Upper lobe of right lung (tissue), 1 donor: ENCODE results near the gene SMIM22. TPM values are rescaled to one million over a fixed set of nuclear protein-coding genes. Genes with fewer than 3 reads are reported as not detected.
A peak's percentile ranks its signal among the peaks of the same experiment; 100 is the strongest.

Experiments used
- ATAC-seq: fragments of 200-7000 bp; cut with Tn5 transposase; one replicate; pipeline ENCODE4 v1.9.1; 2020; ENCODE audit warnings: mild to moderate bottlenecking, moderate library complexity
- DNase-seq: peaks from one replicate; pipeline ENCODE4 v3.0.0-alpha.2; 2020
- H3K27ac ChIP-seq: fragments of 200-600 bp; one replicate; pipeline ENCODE4 v1.8.0; 2022
- H3K27me3 ChIP-seq: fragments of 200-600 bp; one replicate; pipeline ENCODE4 v1.8.0; 2022; ENCODE audit warnings: mild to moderate bottlenecking
- H3K36me3 ChIP-seq: fragments of 200-600 bp; one replicate; pipeline ENCODE4 v1.8.0; 2022
- H3K4me1 ChIP-seq: fragments of 200-600 bp; one replicate; pipeline ENCODE4 v1.8.0; 2022
- H3K4me3 ChIP-seq: fragments of 200-600 bp; one replicate; pipeline ENCODE4 v1.8.0; 2022; ENCODE audit warnings: mild to moderate bottlenecking
- H3K9me3 ChIP-seq: fragments of 200-600 bp; one replicate; pipeline ENCODE4 v1.8.0; 2022
- intact Hi-C: fragments of 100-400 bp; cut with DNase I; formaldehyde crosslinking; loops from one replicate; pipeline ENCODE4 v1.11.0; 2022
- total RNA-seq: library from RNA; stranded (reverse); fragmentation: NEBNext Ultra II Directional; extraction: Animal tissue kit (Norgen Biotek cat#: 25700); gene quantifications from one replicate; pipeline ENCODE4 v1.2.1, GENCODE V29; 2021
- TF ChIP-seq, protein P1 (sequence below): fragments of 200-600 bp; IDR thresholded peaks from one replicate; pipeline ENCODE4 v1.8.0; 2022; ENCODE audit warnings: antibody characterized with exemption
- donor health status: DM: no; HTN: yes; CAD: no; lungs with severe emphysema.

Gene SMIM22
- total RNA-seq, 1 donor from 2014 or later, result 23.3 TPM

DNA sequence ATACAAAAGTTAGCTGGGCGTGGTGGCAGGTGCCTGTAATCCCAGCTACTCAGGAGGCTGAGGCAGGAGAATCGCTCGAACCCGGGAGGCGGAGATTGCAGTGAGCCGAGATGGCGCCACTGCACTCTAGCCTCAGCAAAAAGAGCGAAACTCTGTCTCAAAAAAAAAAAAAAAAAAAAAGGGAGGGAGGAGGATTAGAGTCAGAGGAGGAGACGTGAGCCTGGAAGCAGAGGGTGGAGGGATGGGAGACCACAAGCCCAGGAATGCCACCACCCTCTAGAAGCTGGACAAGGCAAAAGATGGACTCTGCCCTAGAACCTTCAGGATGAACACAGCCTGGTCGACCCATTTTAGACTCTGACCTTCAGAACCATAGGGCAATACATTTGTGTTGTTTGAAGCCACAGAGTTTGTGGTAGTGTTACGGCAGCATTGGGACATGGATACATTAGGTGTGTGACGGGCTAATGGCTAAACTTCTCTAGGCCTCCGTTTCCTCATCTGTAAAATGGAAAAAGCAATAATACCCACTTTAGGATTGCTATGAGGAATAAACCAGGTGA lies 2.1 kb upstream of the SMIM22 start:
- H3K9me3 ChIP-seq, result no peaks in the 10 kb centered on the region
- TF ChIP-seq, protein P1, sequence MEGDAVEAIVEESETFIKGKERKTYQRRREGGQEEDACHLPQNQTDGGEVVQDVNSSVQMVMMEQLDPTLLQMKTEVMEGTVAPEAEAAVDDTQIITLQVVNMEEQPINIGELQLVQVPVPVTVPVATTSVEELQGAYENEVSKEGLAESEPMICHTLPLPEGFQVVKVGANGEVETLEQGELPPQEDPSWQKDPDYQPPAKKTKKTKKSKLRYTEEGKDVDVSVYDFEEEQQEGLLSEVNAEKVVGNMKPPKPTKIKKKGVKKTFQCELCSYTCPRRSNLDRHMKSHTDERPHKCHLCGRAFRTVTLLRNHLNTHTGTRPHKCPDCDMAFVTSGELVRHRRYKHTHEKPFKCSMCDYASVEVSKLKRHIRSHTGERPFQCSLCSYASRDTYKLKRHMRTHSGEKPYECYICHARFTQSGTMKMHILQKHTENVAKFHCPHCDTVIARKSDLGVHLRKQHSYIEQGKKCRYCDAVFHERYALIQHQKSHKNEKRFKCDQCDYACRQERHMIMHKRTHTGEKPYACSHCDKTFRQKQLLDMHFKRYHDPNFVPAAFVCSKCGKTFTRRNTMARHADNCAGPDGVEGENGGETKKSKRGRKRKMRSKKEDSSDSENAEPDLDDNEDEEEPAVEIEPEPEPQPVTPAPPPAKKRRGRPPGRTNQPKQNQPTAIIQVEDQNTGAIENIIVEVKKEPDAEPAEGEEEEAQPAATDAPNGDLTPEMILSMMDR, result no peak
- H3K36me3 ChIP-seq, result peaks cover 6% of the 10 kb centered on the region
- no peak for ATAC-seq
- no peak overlapping the region for H3K27ac ChIP-seq
- H3K4me1 ChIP-seq, result no peaks in the 10 kb centered on the region
- intact Hi-C loops, result no loop called here
- no peak overlapping the region for H3K4me3 ChIP-seq
- DNase-seq, result no peak
- H3K27me3 ChIP-seq, result no peaks in the 10 kb centered on the region

DNA sequence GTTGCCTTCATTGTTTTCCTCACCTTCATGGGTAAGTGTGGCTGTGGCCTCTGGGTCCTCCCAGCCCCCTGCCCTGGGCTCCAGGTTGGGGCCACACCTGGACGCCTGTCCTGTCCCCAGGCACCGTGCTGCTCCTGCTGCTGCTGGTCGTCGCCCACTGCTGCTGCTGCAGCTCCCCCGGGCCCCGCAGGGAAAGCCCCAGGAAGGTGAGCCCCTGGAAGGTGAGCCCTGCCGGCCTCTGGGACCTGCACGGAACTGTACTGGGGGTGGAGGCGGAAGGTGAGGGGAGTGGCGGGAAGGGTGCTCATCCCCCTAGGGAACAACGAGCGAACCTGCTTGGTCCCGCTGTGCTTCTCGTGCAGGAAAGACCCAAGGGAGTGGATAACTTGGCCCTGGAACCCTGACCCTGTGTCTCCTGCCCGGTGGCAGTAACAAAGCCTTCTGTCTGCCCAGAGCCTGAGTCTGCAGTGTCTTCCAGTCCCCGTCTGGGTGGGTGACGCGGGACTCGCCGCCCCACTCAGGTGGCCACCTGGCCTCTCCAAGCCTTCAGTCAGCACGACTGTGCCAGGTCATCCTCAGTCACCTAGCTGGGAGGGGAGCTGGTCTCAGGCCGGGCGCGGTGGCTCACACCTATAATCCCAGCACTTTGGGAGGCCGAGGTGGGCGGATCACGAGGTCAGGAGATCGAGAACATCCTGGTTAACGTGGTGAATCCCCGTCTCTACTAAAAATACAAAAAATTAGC lies 831 bp downstream of the SMIM22 start:
- DNase-seq, result no peak
- Histone ChIP-seq H3K36me3 (peaks cover 9% of the 10 kb centered on the region), H3K27me3 (no peaks in the 10 kb centered on the region), H3K4me1 (peaks cover 6% of the 10 kb centered on the region), H3K27ac (no peak overlapping the region), H3K4me3 (peak overlapping the region; percentile 21), H3K9me3 (no peaks in the 10 kb centered on the region)
- intact Hi-C loops, result no loop called here
- no peak for ATAC-seq
- TF ChIP-seq, protein P1, result no peak

DNA sequence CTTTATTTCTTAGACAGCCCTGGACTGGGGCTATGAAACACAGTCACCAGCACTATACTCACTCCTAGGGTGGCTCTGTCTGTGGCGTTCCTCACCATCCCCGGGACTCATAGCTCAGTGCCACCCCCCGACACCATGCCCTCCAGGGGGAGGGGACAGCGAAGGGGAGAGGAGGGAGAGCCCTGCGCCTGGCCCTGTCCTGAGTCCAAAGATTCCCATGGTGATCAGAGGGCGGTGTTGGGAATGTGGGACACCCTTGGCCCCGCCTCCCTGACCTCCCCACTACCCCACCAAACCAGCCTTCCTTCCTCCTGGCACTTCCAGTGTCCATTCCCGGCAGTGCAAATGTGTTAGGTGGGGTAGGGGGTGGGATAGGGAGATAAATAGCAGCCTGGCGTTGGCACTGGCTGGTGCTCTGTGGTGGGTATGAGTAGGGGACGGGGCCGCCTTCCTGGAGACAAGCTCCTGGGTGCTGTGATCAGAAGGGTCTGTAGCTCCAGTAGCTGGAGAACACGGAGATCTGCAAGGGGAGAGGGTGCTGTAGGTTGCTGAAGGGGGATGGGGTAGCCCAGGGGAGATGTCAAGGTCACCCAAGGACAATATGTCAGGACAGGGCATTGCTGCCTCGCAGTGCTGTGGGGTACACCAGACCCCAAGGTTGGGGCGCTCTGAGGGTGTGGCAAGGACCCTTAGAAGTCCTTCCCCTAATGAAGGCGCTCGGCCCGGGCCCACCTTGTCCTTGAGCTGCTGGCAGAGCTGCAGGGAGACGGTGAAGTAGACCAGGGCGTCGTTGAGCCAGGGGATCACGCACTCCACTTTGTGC lies 2.0 kb downstream of the SMIM22 start:
- Histone ChIP-seq H3K4me1 (peaks cover 14% of the 10 kb centered on the region), H3K4me3 (no peak overlapping the region), H3K36me3 (peaks cover 9% of the 10 kb centered on the region), H3K9me3 (no peaks in the 10 kb centered on the region), H3K27me3 (no peaks in the 10 kb centered on the region), H3K27ac (no peak overlapping the region)
- intact Hi-C loops, result no loop called here
- DNase-seq (no peak), ATAC-seq (no peak)
- TF ChIP-seq, protein P1, result no peak

DNA sequence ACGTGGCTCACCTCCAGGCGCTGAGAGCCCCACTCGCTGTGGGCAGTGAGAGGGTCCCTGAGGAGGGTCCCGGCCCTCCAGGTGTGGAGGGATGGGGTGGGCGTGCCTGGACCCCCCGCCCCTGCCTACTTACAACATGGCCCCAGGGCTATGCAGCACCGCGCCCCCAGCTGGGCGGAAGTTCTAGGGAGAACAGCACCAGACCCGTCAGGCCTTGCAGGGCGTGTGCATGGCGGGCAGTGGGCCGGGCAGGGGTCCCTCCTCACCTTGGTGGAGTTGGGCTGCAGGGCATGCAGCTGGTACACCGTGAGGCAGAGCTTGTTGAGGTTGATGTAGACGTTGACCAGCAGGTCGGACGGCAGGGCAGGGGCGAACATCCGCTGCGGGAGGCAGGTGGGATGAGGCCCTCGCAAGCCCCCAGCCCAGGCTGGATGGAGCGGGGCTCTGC lies 2.7 kb downstream of the SMIM22 start:
- Histone ChIP-seq H3K9me3 (no peaks in the 10 kb centered on the region), H3K27ac (no peak overlapping the region), H3K4me1 (peaks cover 14% of the 10 kb centered on the region), H3K27me3 (no peaks in the 10 kb centered on the region), H3K4me3 (no peak overlapping the region), H3K36me3 (peaks cover 9% of the 10 kb centered on the region)
- TF ChIP-seq, protein P1, result no peak
- ATAC-seq (no peak), DNase-seq (no peak)
- intact Hi-C loops, result no loop called here

DNA sequence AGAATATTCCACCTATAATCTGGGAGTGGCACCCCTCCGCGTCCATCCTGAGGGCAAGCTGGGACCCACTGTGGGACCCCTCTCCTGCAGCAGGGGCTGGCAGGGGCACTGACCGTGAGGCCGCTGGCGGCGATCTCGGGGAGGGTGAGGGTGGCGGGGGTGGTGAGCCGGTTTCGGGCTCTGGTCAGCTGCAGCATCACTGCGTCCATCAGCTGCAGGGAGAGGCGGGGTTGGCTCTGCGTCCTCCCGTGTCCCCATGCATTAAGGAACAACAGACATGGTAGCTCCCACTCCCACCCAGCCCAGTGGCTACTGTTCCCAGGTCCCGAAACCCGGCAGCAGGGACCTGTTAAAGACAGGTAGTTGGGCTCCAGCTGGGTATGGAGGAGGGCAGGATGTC lies 3.3 kb downstream of the SMIM22 start:
- no peaks in the 10 kb centered on the region for H3K9me3 ChIP-seq
- intact Hi-C loops, result no loop called here
- DNase-seq (no peak), ATAC-seq (no peak)
- H3K4me1 ChIP-seq, result peaks cover 19% of the 10 kb centered on the region
- TF ChIP-seq, protein P1, result no peak
- H3K36me3 ChIP-seq, result peaks cover 9% of the 10 kb centered on the region
- no peak overlapping the region for H3K27ac ChIP-seq
- H3K4me3 ChIP-seq, result no peak overlapping the region
- H3K27me3 ChIP-seq, result no peaks in the 10 kb centered on the region
